Measurements from ENCODE around the gene AMBRA1. TPM values are rescaled to one million over a fixed set of nuclear protein-coding genes. Genes with fewer than 3 reads are reported as not detected.
A peak's percentile ranks its signal among the peaks of the same experiment; 100 is the strongest.

AMBRA1 gene
- total RNA-seq, 4 donors from 2014 or later: 36.0 to 59.2 (median 51.9) TPM

- peaks cover 14% of the 10 kb centered on the region for H3K27me3 ChIP-seq
- intact Hi-C loops (cut with DNase I): loop anchor here (5.0 to 10.0 kb wide), 2 partner anchors 136 to 224 kb away; partner anchors contain the start of genes ATG13 and HARBI1
- H3K27ac ChIP-seq: no peak overlapping the region
- no peaks in the 10 kb centered on the region for H3K36me3 ChIP-seq
- peaks cover 19 to 39% of the 10 kb centered on the region in 2 donors for H3K4me1 ChIP-seq
- TF ChIP-seq POLR2A (IDR thresholded peaks at IDR 0.05) (no peak), CTCF (IDR thresholded peaks at IDR 0.05) (no peak)
- 2% methylated on average over 10 of the region's 31 CpGs; no CpG with 5 or more reads in 1 of the 2 donors for WGBS, 2 donors
- no peak overlapping the region for H3K4me3 ChIP-seq (replicated peaks in 1 of 3)
- H3K9me3 ChIP-seq: no peaks in the 10 kb centered on the region
- DNase-seq: no peak
Measured at GRCh38 chr11:46391186-46391577, 202.6 kb downstream of the AMBRA1 start.

- Histone ChIP-seq H3K27me3 (peaks cover 14% of the 10 kb centered on the region), H3K4me1 (peaks cover 19 to 39% of the 10 kb centered on the region in 2 donors), H3K4me3 (replicated peaks in 1 of 3) (no peak overlapping the region), H3K9me3 (no peaks in the 10 kb centered on the region), H3K27ac (no peak overlapping the region), H3K36me3 (no peaks in the 10 kb centered on the region)
- intact Hi-C loops (cut with DNase I): loop anchor here (5.0 to 10.0 kb wide), 2 partner anchors 137 to 224 kb away; partner anchors contain the start of genes ATG13 and HARBI1
- WGBS, 2 donors: 12 to 14% methylated on average over 16 to 19 of the region's 49 CpGs
- no peak for DNase-seq
- TF ChIP-seq CTCF (IDR thresholded peaks at IDR 0.05): no peak
- TF ChIP-seq POLR2A (IDR thresholded peaks at IDR 0.05): no peak
Measured at GRCh38 chr11:46390331-46391171, 203.3 kb downstream of the AMBRA1 start.

DNA sequence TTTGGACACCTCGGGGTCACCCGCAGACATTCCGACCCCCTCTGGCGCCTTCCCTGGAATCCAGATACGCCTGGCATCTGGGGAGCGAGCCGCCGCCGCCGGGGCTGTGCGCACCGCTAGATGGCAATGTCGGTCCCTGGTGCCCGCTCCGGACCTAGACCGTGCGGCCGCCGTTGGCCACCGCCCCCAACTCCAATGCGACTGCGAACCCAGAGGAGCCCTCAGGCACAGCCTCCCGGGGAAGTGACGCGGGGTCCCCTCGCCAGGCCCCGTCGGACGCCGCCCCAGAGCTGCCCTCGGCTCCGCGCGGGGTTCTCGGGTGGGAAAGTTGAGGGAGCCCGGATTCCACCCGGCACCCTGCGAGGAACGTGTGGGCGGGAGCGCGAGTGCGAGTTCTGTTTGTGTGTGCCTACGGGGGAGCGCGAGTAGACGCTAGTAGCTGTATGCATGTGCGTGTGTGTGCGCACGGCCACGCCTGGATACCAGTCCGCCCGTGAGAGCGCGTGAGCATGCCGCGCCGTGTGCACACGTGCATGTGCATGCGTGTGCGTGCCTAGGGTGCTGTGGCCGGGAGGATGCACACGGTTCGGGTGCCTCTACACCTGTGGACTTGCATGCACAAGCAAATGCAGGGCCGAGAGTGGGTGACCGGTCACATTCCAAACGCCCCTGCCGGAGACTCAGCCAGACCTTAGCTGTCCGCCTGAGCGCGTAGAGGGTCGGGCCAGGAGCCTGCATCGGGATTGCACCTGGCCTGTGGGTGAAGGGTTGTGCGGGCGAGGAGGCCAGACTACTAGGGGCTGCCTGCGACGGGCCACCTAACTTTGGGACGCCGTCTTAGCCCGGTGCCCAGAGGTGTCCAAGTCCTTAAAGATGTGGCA lies 204.1 kb downstream of the AMBRA1 start:
- H3K27ac ChIP-seq: no peak overlapping the region
- intact Hi-C loops (cut with DNase I): loop anchor here (5.0 to 10.0 kb wide), 2 partner anchors 138 to 225 kb away; partner anchors contain the start of genes ATG13 and HARBI1
- WGBS, 2 donors: 3% methylated on average over 39 of the region's 80 CpGs; no CpG with 5 or more reads in 1 of the 2 donors

More for the DNA sequence above, 204.1 kb downstream of the AMBRA1 start:
- TF ChIP-seq CTCF (IDR thresholded peaks at IDR 0.05): peak; percentile 47 to 88 (median 76)
- TF ChIP-seq POLR2A (IDR thresholded peaks at IDR 0.05): no peak
- peaks cover 19 to 39% of the 10 kb centered on the region in 2 donors for H3K4me1 ChIP-seq
- peak; percentile 64 to 65 for DNase-seq
- peaks cover 14% of the 10 kb centered on the region for H3K27me3 ChIP-seq
- no peaks in the 10 kb centered on the region for H3K36me3 ChIP-seq
- no peaks in the 10 kb centered on the region for H3K9me3 ChIP-seq
- H3K4me3 ChIP-seq (replicated peaks in 1 of 3): no peak overlapping the region
